Tibial artery (tissue), 4 donors: Measurements from ENCODE around the gene FAM43A.

Experiments
- DNase-seq, 2 donors: peaks; one replicate each; pipeline ENCODE4 v3.0.0-alpha.2; 2019
- H3K27ac ChIP-seq, 2 donors: fragments of 200-600 bp; sonication (generic) in 1 of 2; 1 replicate in 1 of 2; 2 replicates in 1 of 2; pipeline ENCODE4 v1.5.1; 2018 to 2019; ENCODE audit warnings: mild to moderate bottlenecking in 1 of 2
- H3K27me3 ChIP-seq, 2 donors: fragments of 200-600 bp; sonication (generic) in 1 of 2; one replicate each; pipeline versions ENCODE4 v1.5.1 to v1.6.0; 2016 to 2019
- H3K36me3 ChIP-seq, 3 donors: fragments of 200-600 bp; sonication (generic) in 2 of 3; one replicate each; pipeline ENCODE4 v1.5.1; 2016 to 2019; ENCODE audit warnings: mild to moderate bottlenecking in 2 of 3
- H3K4me1 ChIP-seq, 4 donors: fragments of 200-600 bp; sonication (generic) in 2 of 4; 1 replicate in 3 of 4; 2 replicates in 1 of 4; pipeline ENCODE4 v1.5.1; 2016 to 2019
- H3K4me3 ChIP-seq, 2 donors: fragments of 200-600 bp; sonication (generic) in 1 of 2; 1 replicate in 1 of 2; 2 replicates in 1 of 2; pipeline ENCODE4 v1.5.1; 2018 to 2019; ENCODE audit warnings: mild to moderate bottlenecking in 2 of 2
- H3K9me3 ChIP-seq, 3 donors: fragments of 200-600 bp; sonication (generic) in 1 of 3; one replicate each; pipeline ENCODE4 v1.5.1; 2016 to 2019
- CTCF ChIP-seq, 2 experiments: fragments of 200-600 bp in 1 of 2; fragments of 450-650 bp in 1 of 2; IDR thresholded peaks; one replicate each; pipeline ENCODE4 v1.5.1; 2017 to 2019; ENCODE audit warnings: antibody characterized with exemption in 2 of 2, mild to moderate bottlenecking in 1 of 2, moderate library complexity in 1 of 2
- intact Hi-C: fragments of 100-400 bp; cut with DNase I; formaldehyde crosslinking; loops from one replicate; pipeline ENCODE4 v1.15.0; 2023; ENCODE audit warnings: low total_unique reads

The FAM43A gene

GRCh38 chr3:194713299-194714136, 27.8 kb downstream of the FAM43A start:
- no peak for DNase-seq
- H3K27ac ChIP-seq, result no peak overlapping the region
- no peaks in the 10 kb centered on the region for H3K9me3 ChIP-seq
- peaks cover 0 to 7% (median 0%) of the 10 kb centered on the region in 4 donors for H3K4me1 ChIP-seq
- TF ChIP-seq CTCF (IDR thresholded peaks at IDR 0.05), result no peak
- H3K4me3 ChIP-seq, result no peak overlapping the region
- H3K36me3 ChIP-seq, result no peaks in the 10 kb centered on the region
- intact Hi-C loops, result no loop called here
- no peaks in the 10 kb centered on the region for H3K27me3 ChIP-seq

- no peak for DNase-seq
- H3K4me1 ChIP-seq, result peaks cover 0 to 7% (median 0%) of the 10 kb centered on the region in 4 donors
- no peaks in the 10 kb centered on the region for H3K27me3 ChIP-seq
- H3K27ac ChIP-seq, result no peak overlapping the region
- H3K4me3 ChIP-seq, result no peak overlapping the region
- H3K9me3 ChIP-seq, result no peaks in the 10 kb centered on the region
- no peaks in the 10 kb centered on the region for H3K36me3 ChIP-seq
- intact Hi-C loops, result no loop called here
- no peak for TF ChIP-seq CTCF (IDR thresholded peaks at IDR 0.05)
Observed at GRCh38 chr3:194714137-194714455, 28.4 kb downstream of the FAM43A start.

GRCh38 chr3:194714564-194714963, 28.9 kb downstream of the FAM43A start:
- intact Hi-C loops, result no loop called here
- H3K9me3 ChIP-seq, result no peaks in the 10 kb centered on the region
- no peak for DNase-seq
- H3K4me1 ChIP-seq, result peaks cover 0 to 7% (median 0%) of the 10 kb centered on the region in 4 donors
- TF ChIP-seq CTCF (IDR thresholded peaks at IDR 0.05), result no peak
- no peaks in the 10 kb centered on the region for H3K36me3 ChIP-seq
- H3K27ac ChIP-seq, result no peak overlapping the region
- H3K4me3 ChIP-seq, result no peak overlapping the region
- no peaks in the 10 kb centered on the region for H3K27me3 ChIP-seq

GRCh38 chr3:194715022-194715800, 29.5 kb downstream of the FAM43A start:
- Histone ChIP-seq H3K36me3 (no peaks in the 10 kb centered on the region), H3K4me3 (no peak overlapping the region), H3K4me1 (peaks cover 0 to 7% (median 0%) of the 10 kb centered on the region in 4 donors), H3K9me3 (no peaks in the 10 kb centered on the region), H3K27ac (no peak overlapping the region), H3K27me3 (no peaks in the 10 kb centered on the region)
- no peak for DNase-seq
- intact Hi-C loops, result no loop called here
- no peak for TF ChIP-seq CTCF (IDR thresholded peaks at IDR 0.05)

- Histone ChIP-seq H3K9me3 (no peaks in the 10 kb centered on the region), H3K4me1 (peaks cover 0 to 6% (median 0%) of the 10 kb centered on the region in 4 donors), H3K4me3 (no peak overlapping the region), H3K36me3 (no peaks in the 10 kb centered on the region), H3K27me3 (no peaks in the 10 kb centered on the region), H3K27ac (no peak overlapping the region)
- DNase-seq, result no peak
- intact Hi-C loops, result no loop called here
- no peak for TF ChIP-seq CTCF (IDR thresholded peaks at IDR 0.05)
Observed at GRCh38 chr3:194718079-194718478, 32.4 kb downstream of the FAM43A start.
